WERI-Rb-1 (cell line): Measurements from ENCODE around the gene HORMAD2.

Experiments
- DNase-seq: peaks from one replicate; pipeline ENCODE4 v3.0.0-alpha.2; 2020
- H3K27ac ChIP-seq: fragments of 250-450 bp; sonication (Bioruptor Pico); 2 replicates; pipeline ENCODE4 v1.5.1; 2020; ENCODE audit warnings: mild to moderate bottlenecking, moderate library complexity
- H3K27me3 ChIP-seq: fragments of 250-450 bp; sonication (Bioruptor Pico); 2 replicates; pipeline ENCODE4 v1.5.1; 2021; ENCODE audit warnings: mild to moderate bottlenecking, low read depth, moderate library complexity; ENCODE audit not compliant: insufficient read depth, severe bottlenecking
- H3K36me3 ChIP-seq: fragments of 250-450 bp; sonication (Bioruptor Pico); 2 replicates; pipeline ENCODE4 v1.5.1; 2020; ENCODE audit warnings: mild to moderate bottlenecking, moderate library complexity
- H3K4me3 ChIP-seq: 2 replicates; pipeline ENCODE4 v1.5.1; 2011; ENCODE audit warnings: low read depth, mild to moderate bottlenecking, control low read depth, low read length
- H3K9me3 ChIP-seq: fragments of 250-450 bp; sonication (Bioruptor Pico); 2 replicates; pipeline ENCODE4 v1.5.1; 2021; ENCODE audit warnings: mild to moderate bottlenecking, moderate library complexity; ENCODE audit not compliant: severe bottlenecking
- CTCF ChIP-seq: IDR thresholded peaks from 2 replicates; pipeline ENCODE4 v1.5.1; 2011; ENCODE audit warnings: low read depth, mild to moderate bottlenecking, control low read depth, inconsistent platforms, low read length

HORMAD2 gene

GRCh38 chr22:30062259-30062658, 18.0 kb upstream of the HORMAD2 start:
- DNase-seq, result no peak
- Histone ChIP-seq H3K36me3 (no peaks in the 10 kb centered on the region), H3K27ac (no peak overlapping the region), H3K9me3 (peaks cover 16% of the 10 kb centered on the region), H3K27me3 (no peaks in the 10 kb centered on the region), H3K4me3 (no peak overlapping the region)
- TF ChIP-seq CTCF, result no peak

DNA sequence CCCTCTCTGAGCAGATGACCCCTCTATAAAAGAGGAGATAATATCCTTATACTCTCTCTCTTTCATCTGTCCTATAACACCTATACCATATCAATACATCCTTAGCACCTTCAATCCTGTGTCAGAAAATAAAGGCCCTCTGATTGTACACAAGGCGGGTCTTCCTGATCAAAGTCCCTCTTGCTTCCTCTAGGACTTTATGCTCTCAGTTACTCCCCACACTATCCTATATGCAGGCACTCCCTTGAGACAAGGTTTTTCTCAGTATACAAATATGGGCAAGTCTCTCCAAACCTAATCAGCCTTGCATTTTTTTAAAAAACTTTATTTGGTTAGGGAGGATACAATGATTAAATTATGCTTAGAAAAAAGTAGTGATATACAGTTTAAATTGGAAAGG, 17.3 kb upstream of the HORMAD2 start:
- Histone ChIP-seq H3K27ac (no peak overlapping the region), H3K4me3 (no peak overlapping the region), H3K36me3 (no peaks in the 10 kb centered on the region), H3K27me3 (no peaks in the 10 kb centered on the region), H3K9me3 (peaks cover 16% of the 10 kb centered on the region)
- no peak for DNase-seq
- no peak for TF ChIP-seq CTCF

GRCh38 chr22:30064172-30064571, 16.1 kb upstream of the HORMAD2 start:
- Histone ChIP-seq H3K9me3 (peaks cover 15% of the 10 kb centered on the region), H3K36me3 (no peaks in the 10 kb centered on the region), H3K27ac (no peak overlapping the region), H3K27me3 (no peaks in the 10 kb centered on the region), H3K4me3 (no peak overlapping the region)
- no peak for TF ChIP-seq CTCF
- no peak for DNase-seq

DNA sequence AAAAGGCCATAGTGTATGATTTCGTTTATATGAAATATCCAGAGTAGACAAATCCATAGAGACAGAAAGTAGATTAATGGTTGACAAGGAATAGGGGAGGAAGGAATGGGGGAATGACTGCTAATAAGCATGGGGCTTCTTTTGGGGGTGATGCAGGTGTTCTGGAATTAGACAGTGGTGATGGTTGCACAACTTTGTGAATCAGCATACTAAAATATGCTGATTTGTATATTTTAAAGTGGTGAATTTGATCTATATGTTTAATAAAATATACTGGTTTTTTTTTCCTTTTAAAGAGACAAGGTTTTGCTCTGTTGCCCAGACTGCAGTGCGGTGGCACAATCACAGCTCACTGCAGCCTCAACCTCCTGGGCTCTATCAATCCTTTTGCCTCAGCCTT, 6.5 kb upstream of the HORMAD2 start:
- DNase-seq, result no peak
- no peaks in the 10 kb centered on the region for H3K36me3 ChIP-seq
- TF ChIP-seq CTCF, result no peak

DNA sequence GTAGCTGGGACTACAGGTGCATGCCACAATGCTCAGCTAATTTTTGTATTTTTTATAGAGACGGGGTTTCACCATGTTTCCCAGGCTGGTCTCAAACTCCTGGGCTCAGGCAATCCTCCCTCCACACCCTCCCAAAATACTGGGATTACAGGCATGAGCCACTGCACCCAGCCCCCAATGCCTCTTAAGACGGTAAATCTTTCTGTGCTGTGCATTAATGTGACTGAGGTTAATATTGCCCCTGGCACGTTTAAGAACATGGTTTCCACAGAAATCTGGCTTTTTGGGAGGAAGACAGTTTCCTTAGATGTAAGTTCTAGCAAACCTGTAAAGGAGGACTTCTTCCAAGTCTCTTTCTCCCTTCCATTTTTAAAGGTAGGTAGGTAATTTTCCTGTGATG, 6.1 kb upstream of the HORMAD2 start:
- H3K9me3 ChIP-seq, result no peaks in the 10 kb centered on the region
- no peak for TF ChIP-seq CTCF
- no peaks in the 10 kb centered on the region for H3K36me3 ChIP-seq
- no peak for DNase-seq
- no peaks in the 10 kb centered on the region for H3K27me3 ChIP-seq
- no peak overlapping the region for H3K27ac ChIP-seq
- H3K4me3 ChIP-seq, result no peak overlapping the region

More for the DNA sequence above, 6.5 kb upstream of the HORMAD2 start:
- Histone ChIP-seq H3K27me3 (no peaks in the 10 kb centered on the region), H3K4me3 (no peak overlapping the region), H3K9me3 (no peaks in the 10 kb centered on the region), H3K27ac (no peak overlapping the region)

- no peak overlapping the region for H3K4me3 ChIP-seq
- H3K36me3 ChIP-seq, result no peaks in the 10 kb centered on the region
- DNase-seq, result no peak
- no peak for TF ChIP-seq CTCF
- H3K27ac ChIP-seq, result no peak overlapping the region
- H3K27me3 ChIP-seq, result no peaks in the 10 kb centered on the region
- H3K9me3 ChIP-seq, result peaks cover 2% of the 10 kb centered on the region
Measured at GRCh38 chr22:30074994-30075393, 5.3 kb upstream of the HORMAD2 start.
